Effector memory CD8-positive, alpha-beta T cell (primary cell): ENCODE results near the gene ADCY3.

ENCODE experiments used
- ATAC-seq: fragments of 150-1000 bp; cut with Tn5 transposase; replicated peaks from 2 replicates; pipeline ENCODE4 v1.10.0; 2021; ENCODE audit warnings: mild to moderate bottlenecking, moderate library complexity
- DNase-seq, 3 experiments: peaks; one replicate each; pipeline ENCODE4 v3.0.0; 2021
- H3K27ac Mint-ChIP-seq, 2 donors: one replicate each; pipeline ENCODE4 v1.8.0; 2022; ENCODE audit warnings: mild to moderate bottlenecking in 2 of 2, mixed read lengths in 2 of 2, moderate library complexity in 2 of 2
- H3K27me3 Mint-ChIP-seq, 2 donors: one replicate each; pipeline ENCODE4 v1.8.0; 2022; ENCODE audit warnings: mixed read lengths in 2 of 2
- H3K36me3 Mint-ChIP-seq: one replicate; pipeline ENCODE4 v1.8.0; 2022; ENCODE audit warnings: mild to moderate bottlenecking, moderate library complexity, mixed read lengths; ENCODE audit not compliant: insufficient read depth
- H3K4me1 Mint-ChIP-seq, 2 donors: one replicate each; pipeline ENCODE4 v1.8.0; 2022; ENCODE audit warnings: low read depth in 2 of 2, mixed read lengths in 2 of 2
- H3K4me3 Mint-ChIP-seq, 2 donors: one replicate each; pipeline ENCODE4 v1.8.0; 2022; ENCODE audit warnings: mild to moderate bottlenecking in 2 of 2, mixed read lengths in 2 of 2, moderate library complexity in 2 of 2
- H3K9me3 Mint-ChIP-seq, 2 donors: one replicate each; pipeline ENCODE4 v1.8.0; 2022; ENCODE audit warnings: mixed read lengths in 2 of 2

Gene ADCY3

DNA sequence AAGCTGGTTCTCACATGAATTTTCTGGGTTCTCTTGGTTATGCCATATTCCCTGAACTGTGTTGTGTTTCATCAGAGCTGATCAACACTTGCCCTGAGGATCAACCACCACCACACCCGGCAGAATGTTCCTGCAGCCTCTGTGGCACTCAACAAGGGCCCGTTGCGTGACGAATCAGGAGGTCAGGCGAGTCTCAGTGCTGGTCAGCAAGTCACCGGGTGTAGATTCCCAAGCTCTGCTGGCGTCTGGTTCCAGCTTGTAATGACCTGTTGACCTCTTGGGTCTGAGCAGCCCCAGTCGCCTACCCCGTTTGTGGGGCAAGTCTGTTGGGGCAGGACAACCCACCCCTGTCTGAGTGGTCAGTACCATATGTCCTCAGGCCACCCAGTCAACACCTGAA is 46.0 kb downstream of the ADCY3 start:
- no peak overlapping the region for H3K4me3 Mint-ChIP-seq
- no peaks in the 10 kb centered on the region for H3K9me3 Mint-ChIP-seq
- H3K36me3 Mint-ChIP-seq: peaks cover 3% of the 10 kb centered on the region
- H3K27me3 Mint-ChIP-seq: no peaks in the 10 kb centered on the region
- DNase-seq: no peak
- no peak for ATAC-seq
- no peak overlapping the region for H3K27ac Mint-ChIP-seq
- H3K4me1 Mint-ChIP-seq: peaks cover 0 to 3% of the 10 kb centered on the region in 2 donors

DNA sequence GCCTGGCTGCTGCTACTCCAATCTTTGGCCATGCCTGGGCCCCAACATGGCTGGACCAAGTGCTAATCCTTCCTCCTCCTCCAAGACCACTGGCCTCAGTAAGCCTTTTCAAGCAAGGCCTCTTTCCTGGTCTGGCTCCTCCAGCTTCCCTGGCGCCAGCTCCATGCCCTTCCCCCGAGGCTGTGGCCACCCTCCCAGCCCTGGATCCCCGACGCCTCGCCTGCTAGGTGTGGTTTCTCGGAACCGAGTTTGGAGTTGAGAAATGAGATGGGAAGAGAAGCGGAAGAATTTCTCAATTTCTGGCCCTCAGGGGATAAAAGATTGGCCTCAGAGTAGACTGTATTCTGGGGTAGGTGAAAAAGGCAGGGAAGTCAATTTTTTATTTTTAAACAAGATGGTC is 46.4 kb downstream of the ADCY3 start:
- H3K9me3 Mint-ChIP-seq: no peaks in the 10 kb centered on the region
- no peak overlapping the region for H3K4me3 Mint-ChIP-seq
- peaks cover 3% of the 10 kb centered on the region for H3K36me3 Mint-ChIP-seq
- H3K4me1 Mint-ChIP-seq: peaks cover 0 to 3% of the 10 kb centered on the region in 2 donors
- ATAC-seq (no peak), DNase-seq (no peak)
- H3K27me3 Mint-ChIP-seq: no peaks in the 10 kb centered on the region
- no peak overlapping the region for H3K27ac Mint-ChIP-seq

DNA sequence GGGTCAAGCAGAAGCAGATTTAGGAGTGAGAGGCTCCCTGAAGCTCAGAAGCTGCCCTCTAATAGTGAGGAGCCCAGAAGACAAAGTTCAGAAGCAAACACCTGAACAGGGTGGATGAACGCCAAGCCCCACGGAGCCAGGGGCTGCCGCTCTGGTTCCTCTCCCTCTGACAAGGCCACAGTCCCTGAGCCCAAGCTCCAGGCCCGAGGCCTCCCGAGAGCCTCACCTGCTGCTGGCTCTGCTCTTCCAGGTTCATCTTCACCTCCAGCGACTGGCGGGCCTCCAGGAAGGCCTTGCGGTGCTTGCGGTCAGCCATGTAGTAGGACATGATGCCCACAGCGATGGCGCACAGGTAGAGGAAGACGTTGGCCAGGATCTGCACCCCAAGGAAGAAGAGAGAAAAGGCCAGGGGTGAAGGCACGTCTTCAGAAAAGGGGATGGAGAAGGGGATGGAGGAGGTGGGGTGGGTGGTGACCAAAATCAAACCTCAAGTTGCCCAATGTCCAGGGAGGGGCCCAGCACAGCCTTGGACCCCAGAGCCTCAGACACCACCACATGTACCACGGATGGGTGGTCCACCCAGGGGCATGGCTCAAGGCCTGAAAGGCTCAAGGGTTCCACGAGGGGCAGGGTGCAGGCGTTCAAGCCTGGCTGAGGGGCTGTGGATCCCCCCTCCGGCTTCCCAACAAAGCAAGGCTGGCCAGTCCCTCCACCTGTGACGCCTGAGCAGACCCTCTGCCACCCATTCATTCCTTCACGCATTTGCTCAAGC is 47.5 kb downstream of the ADCY3 start:
- no peaks in the 10 kb centered on the region for H3K27me3 Mint-ChIP-seq
- no peak for ATAC-seq
- no peak overlapping the region for H3K4me3 Mint-ChIP-seq
- H3K27ac Mint-ChIP-seq: no peak overlapping the region
- H3K9me3 Mint-ChIP-seq: no peaks in the 10 kb centered on the region
- no peak for DNase-seq
- peaks cover 0 to 3% of the 10 kb centered on the region in 2 donors for H3K4me1 Mint-ChIP-seq
- peaks cover 3% of the 10 kb centered on the region for H3K36me3 Mint-ChIP-seq

DNA sequence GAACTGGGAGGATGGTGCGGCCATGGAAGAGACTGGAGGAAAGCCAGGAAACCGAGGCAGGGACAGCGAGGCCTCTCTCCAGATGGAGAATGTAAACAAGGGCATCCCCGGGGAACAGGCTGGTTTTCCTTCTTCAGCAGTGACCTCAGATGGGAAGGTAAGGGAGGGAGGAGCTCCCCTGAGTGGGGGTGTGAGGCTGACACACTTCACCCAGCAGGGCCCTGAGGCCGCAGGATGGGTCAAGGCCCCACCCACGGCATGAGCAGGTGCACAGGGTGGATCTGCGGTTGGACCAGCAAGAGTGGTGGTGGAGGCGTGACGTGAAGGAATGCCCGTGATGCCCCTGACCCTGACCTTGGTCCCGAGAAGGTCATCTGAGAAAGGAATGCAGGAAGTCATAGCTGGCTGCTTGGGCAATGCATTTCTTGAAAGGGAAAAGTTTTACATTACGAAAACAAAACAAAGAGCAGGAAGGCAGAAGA is 48.1 kb downstream of the ADCY3 start:
- peaks cover 3% of the 10 kb centered on the region for H3K36me3 Mint-ChIP-seq
- no peaks in the 10 kb centered on the region for H3K9me3 Mint-ChIP-seq
- DNase-seq: no peak
- no peak for ATAC-seq
- H3K4me1 Mint-ChIP-seq: peaks cover 0 to 3% of the 10 kb centered on the region in 2 donors
- H3K27me3 Mint-ChIP-seq: no peaks in the 10 kb centered on the region
- H3K4me3 Mint-ChIP-seq: no peak overlapping the region
- no peak overlapping the region for H3K27ac Mint-ChIP-seq

DNA sequence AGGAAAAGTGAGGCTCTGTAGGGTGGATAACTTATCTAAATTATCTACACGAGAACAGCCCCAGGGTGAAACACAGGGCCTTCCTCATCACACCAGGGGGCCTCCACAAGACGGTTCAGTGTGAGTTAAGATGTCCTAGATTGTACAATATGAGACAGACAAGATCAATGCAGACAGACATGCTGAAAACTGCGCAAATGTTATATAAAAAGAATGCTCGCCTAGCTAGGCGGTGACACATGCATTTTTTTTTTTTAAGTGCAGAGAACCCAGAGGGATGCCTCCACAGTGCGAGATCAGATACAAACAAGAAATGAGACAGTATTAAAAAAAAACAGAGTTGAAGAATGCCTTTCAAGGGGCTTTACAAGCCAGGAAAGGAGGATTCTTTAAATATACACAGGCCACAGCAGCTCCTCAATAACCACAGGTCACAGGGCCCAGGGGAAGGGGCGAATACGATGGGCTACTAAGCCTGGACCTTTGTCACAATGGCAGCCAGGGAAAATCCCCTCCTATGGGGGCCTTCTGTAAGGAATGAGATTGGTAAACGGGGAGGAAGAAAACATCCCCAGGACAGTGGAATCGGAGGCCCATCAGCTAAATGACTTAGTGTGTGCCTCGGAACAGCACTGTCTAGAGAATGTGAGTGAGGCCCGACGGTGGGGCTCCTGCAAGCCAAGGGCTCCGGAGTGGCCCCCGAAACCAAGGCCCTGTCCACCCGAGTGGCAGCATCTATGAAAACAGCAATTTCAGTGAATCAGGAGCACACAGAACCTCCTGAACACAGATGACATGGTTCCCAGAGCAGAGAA is 48.9 kb downstream of the ADCY3 start:
- H3K27me3 Mint-ChIP-seq: no peaks in the 10 kb centered on the region

DNA sequence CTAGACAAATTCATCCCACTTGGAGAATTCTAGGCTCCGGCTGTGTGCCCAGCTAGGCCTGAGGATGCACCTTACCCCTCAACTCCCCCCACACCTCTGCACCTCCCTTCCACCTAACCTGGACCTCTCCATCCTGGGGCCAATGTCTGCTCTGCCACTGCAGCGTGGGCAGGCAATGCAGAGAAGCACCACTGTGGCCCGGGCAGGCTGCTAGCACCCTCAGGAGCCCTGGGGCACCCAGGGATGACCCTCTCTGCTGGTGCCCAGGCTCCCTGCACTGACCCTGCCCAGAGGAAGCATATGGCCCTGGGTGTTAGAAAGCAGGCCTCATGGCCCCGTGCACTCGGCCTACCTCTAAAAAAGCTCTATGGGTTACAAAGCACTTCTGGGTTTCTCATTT is 49.6 kb downstream of the ADCY3 start:
- no peaks in the 10 kb centered on the region for H3K9me3 Mint-ChIP-seq
- H3K36me3 Mint-ChIP-seq: peaks cover 3% of the 10 kb centered on the region
- no peaks in the 10 kb centered on the region for H3K27me3 Mint-ChIP-seq
- ATAC-seq (no peak), DNase-seq (no peak)
- H3K27ac Mint-ChIP-seq: no peak overlapping the region
- H3K4me3 Mint-ChIP-seq: no peak overlapping the region
- peaks cover 0 to 2% of the 10 kb centered on the region in 2 donors for H3K4me1 Mint-ChIP-seq

More for the DNA sequence above, 48.9 kb downstream of the ADCY3 start:
- no peaks in the 10 kb centered on the region for H3K9me3 Mint-ChIP-seq
- H3K4me1 Mint-ChIP-seq: peaks cover 0 to 2% of the 10 kb centered on the region in 2 donors
- H3K36me3 Mint-ChIP-seq: peaks cover 3% of the 10 kb centered on the region
- ATAC-seq (no peak), DNase-seq (no peak)
- no peak overlapping the region for H3K27ac Mint-ChIP-seq
- no peak overlapping the region for H3K4me3 Mint-ChIP-seq

DNA sequence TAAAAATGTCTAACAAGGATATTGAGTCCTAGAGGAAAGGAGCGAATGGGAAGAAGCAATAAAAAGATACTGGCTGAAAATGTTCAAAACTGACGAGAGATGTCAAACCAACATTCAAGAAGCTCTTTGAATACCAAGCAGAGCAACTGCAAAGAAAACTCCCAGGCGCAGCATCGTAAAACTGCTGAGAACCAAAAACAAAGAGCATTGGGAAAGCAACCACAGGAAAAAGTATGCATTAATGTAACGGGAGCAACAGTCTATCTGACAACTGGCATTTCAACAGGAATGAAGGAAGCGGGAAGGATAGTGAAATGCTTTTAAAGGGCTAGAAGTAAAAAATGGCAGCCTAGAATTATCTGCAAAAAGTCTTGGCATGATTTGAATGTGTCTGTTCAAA is 53.1 kb downstream of the ADCY3 start:
- Mint-ChIP-seq H3K27ac (no peak overlapping the region), H3K36me3 (no peaks in the 10 kb centered on the region), H3K4me1 (peaks cover 0 to 2% of the 10 kb centered on the region in 2 donors), H3K27me3 (no peaks in the 10 kb centered on the region), H3K9me3 (no peaks in the 10 kb centered on the region), H3K4me3 (no peak overlapping the region)
- DNase-seq (no peak), ATAC-seq (no peak)

DNA sequence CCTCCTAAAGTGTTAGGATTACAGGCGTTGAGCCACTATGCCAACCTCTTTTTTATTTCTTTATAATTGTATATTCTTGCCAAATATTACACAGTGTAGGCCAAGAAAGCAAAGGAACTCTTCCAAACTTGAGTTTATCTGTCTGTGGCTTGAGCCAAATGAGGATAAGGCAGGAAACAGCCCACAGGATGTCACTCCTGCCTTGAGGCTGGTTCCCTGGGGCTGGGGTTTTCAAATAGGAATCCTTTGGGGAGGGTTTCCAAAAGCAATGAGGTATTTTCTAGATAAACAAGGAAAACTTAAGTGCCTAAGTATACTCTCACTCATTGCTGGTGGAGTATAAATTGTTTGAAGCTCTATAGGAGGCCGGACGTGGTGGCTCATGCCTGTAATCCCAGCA is 56.4 kb downstream of the ADCY3 start:
- Mint-ChIP-seq H3K4me3 (no peak overlapping the region), H3K36me3 (no peaks in the 10 kb centered on the region), H3K27me3 (no peaks in the 10 kb centered on the region), H3K9me3 (no peaks in the 10 kb centered on the region), H3K4me1 (peaks cover 0 to 3% of the 10 kb centered on the region in 2 donors), H3K27ac (no peak overlapping the region)
- ATAC-seq (no peak), DNase-seq (no peak)

DNA sequence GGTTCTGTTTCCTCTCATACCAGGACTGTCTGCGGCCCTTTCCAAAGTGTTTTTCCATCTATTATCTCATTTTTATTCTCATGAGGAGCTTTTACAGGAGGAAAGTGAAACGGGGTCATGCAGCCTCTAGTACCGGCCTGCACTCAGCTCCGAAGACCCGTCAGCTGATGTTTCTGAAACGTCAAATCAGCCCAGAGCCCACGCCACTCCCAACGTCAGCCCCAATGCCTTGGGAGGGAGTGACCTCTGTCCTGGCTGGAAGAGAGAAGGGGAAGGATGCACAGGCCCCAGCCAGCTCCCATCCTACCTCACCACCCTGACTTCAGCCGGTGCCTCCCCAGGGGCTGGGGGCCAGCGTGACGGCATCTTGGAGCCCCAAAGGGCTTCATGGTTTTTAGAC is 58.5 kb downstream of the ADCY3 start:
- no peak for DNase-seq
- Mint-ChIP-seq H3K36me3 (peaks cover 5% of the 10 kb centered on the region), H3K4me3 (no peak overlapping the region), H3K9me3 (no peaks in the 10 kb centered on the region), H3K27ac (no peak overlapping the region), H3K4me1 (peaks cover 0 to 4% of the 10 kb centered on the region in 2 donors), H3K27me3 (no peaks in the 10 kb centered on the region)
- ATAC-seq: no peak

DNA sequence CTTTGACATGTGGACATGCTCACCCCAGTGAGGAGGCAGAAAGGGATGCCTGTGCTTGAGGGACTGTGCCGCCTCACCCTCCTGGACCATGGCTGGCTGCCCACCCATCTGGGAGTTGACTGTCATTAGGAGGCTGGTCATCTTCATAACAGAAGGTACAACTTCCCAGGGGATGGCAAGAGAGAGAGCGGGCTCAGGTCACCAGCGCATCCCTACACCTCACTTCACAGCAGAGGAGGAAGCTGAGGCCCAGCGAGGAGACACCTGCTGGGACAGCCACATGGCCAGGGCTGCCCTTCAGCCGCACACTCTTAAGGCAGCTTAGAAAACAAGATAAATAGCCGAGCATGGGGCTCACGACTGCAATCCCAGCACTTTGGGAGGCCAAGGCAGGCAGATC is 59.4 kb downstream of the ADCY3 start:
- Mint-ChIP-seq H3K36me3 (peaks cover 5% of the 10 kb centered on the region), H3K27ac (no peak overlapping the region), H3K9me3 (no peaks in the 10 kb centered on the region), H3K4me3 (no peak overlapping the region), H3K27me3 (no peaks in the 10 kb centered on the region), H3K4me1 (peaks cover 0 to 4% of the 10 kb centered on the region in 2 donors)
- DNase-seq (no peak), ATAC-seq (no peak)

DNA sequence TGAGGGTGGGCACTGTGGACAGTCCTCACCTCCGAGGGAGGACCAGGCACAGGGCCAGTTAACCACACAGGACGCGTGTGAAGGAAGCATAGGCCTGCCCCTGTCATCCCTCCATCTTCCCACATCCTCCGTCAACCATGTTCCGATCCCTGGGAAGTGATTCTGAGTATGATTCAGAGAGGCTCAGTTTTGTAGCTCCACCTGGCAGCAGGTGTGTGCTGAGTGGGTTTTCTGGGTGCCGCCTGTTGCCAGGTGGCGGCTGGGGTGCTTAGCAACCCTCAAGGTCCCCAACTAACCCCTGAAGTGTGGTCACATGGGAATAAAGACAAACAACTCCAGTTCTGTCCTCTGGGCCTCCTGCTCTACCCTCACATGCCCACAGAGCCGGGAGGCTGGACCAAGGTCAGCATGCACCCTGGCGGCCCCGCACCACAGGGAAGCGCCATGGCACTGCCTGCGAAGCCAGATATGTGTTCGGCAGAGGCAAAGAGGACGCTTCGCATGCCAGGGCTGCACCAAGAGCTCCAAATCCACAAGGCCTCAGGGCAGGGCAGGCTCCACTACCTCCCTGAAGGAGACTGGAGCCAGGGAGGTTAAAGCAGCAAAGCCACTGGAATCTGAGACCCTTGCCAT is 60.0 kb downstream of the ADCY3 start:
- ATAC-seq (no peak), DNase-seq (no peak)
- Mint-ChIP-seq H3K27me3 (no peaks in the 10 kb centered on the region), H3K9me3 (no peaks in the 10 kb centered on the region), H3K4me1 (peaks cover 0 to 4% of the 10 kb centered on the region in 2 donors), H3K27ac (no peak overlapping the region), H3K36me3 (peaks cover 5% of the 10 kb centered on the region), H3K4me3 (no peak overlapping the region)

DNA sequence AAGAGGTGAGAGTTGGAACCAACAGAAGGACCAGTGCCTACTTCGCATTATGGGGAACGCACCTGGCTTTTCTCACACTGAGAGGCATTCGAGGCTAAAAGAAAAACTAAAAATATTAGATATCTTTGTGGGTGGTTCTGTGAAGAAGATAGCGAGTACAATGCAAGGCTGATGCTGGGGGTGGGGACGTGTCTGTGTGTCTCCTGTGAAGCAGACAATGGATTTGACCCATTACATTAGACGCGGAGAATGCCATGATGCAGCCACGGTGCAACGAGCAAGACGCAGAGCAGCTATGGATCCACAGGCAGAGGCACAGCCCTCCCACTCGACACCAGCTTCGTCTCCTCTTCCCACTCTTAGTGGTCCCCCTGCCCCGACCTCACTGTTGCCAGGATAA is 61.0 kb downstream of the ADCY3 start:
- Mint-ChIP-seq H3K4me3 (no peak overlapping the region), H3K27ac (no peak overlapping the region), H3K27me3 (no peaks in the 10 kb centered on the region), H3K36me3 (peaks cover 5% of the 10 kb centered on the region), H3K9me3 (no peaks in the 10 kb centered on the region), H3K4me1 (peaks cover 0 to 4% of the 10 kb centered on the region in 2 donors)
- DNase-seq: no peak
- ATAC-seq: no peak

DNA sequence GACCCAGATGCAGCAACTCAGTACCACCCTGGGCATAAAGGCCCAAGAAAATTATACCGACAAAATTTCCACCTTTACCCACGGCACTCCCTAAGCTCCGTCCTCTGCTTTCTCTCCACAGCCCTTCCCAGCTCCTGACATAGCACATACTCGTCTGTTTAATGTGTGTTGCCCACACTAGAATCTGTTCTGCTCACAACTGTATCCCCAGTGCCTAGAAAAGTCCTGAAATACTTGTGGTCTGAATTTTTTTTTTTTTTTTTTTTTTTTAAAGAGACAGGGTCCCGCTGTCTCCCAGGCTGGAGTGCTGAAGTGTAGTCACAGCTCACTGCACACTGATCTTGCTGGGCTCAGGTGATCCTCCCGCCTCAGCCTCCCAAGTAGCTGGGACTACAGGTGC is 62.3 kb downstream of the ADCY3 start:
- H3K27ac Mint-ChIP-seq: peak overlapping the region in 1 of 2 donors; percentile 33
- no peak overlapping the region for H3K4me3 Mint-ChIP-seq
- peaks cover 0 to 4% of the 10 kb centered on the region in 2 donors for H3K4me1 Mint-ChIP-seq
- no peaks in the 10 kb centered on the region for H3K9me3 Mint-ChIP-seq
- DNase-seq: no peak
- no peak for ATAC-seq
- peaks cover 5% of the 10 kb centered on the region for H3K36me3 Mint-ChIP-seq
- no peaks in the 10 kb centered on the region for H3K27me3 Mint-ChIP-seq
